Stimulated activated CD4-positive, alpha-beta T cell treated with anti-CD3 and anti-CD28 coated beads, Interleukin-2, amount 100 ng/mL, for 24 hours (primary cell): ENCODE results near the gene MAPK4.

Source experiments
- DNase-seq, 2 donors: peaks; one replicate each; pipeline ENCODE4 v3.0.0-alpha.2; 2020

MAPK4 gene

GRCh38 chr18:50722311-50722710, 162.4 kb downstream of the MAPK4 start:
- no peak for DNase-seq

- DNase-seq, result no peak
Measured at GRCh38 chr18:50724751-50725151, 164.9 kb downstream of the MAPK4 start.

- no peak for DNase-seq
Measured at GRCh38 chr18:50726960-50727589, 167.2 kb downstream of the MAPK4 start.

GRCh38 chr18:50727721-50728471, 168.0 kb downstream of the MAPK4 start:
- no peak for DNase-seq

- DNase-seq, result no peak
Measured at GRCh38 chr18:50729376-50729775, 169.5 kb downstream of the MAPK4 start.

- no peak for DNase-seq
Measured at GRCh38 chr18:50729986-50730385, 170.1 kb downstream of the MAPK4 start.

- DNase-seq, result no peak
Measured at GRCh38 chr18:50734342-50734741, 174.5 kb downstream of the MAPK4 start.

GRCh38 chr18:50734886-50735285, 175.0 kb downstream of the MAPK4 start:
- DNase-seq, result no peak

- DNase-seq, result no peak
Measured at GRCh38 chr18:50737127-50737526, 177.2 kb downstream of the MAPK4 start.

GRCh38 chr18:50738098-50738757, 178.3 kb downstream of the MAPK4 start:
- DNase-seq, result no peak

- no peak for DNase-seq
Measured at GRCh38 chr18:50742952-50743351, 183.1 kb downstream of the MAPK4 start.

GRCh38 chr18:50744253-50744652, 184.4 kb downstream of the MAPK4 start:
- no peak for DNase-seq

GRCh38 chr18:50745945-50746344, 186.1 kb downstream of the MAPK4 start:
- no peak for DNase-seq

GRCh38 chr18:50747849-50748242, 188.0 kb downstream of the MAPK4 start:
- no peak for DNase-seq

GRCh38 chr18:50748243-50749229, 188.6 kb downstream of the MAPK4 start:
- DNase-seq, result no peak

- no peak for DNase-seq
Measured at GRCh38 chr18:50749421-50749820, 189.5 kb downstream of the MAPK4 start.

GRCh38 chr18:50749945-50750344, 190.1 kb downstream of the MAPK4 start:
- no peak for DNase-seq

- DNase-seq, result no peak
Measured at GRCh38 chr18:50750546-50750945, 190.7 kb downstream of the MAPK4 start.

GRCh38 chr18:50751490-50751889, 191.6 kb downstream of the MAPK4 start:
- no peak for DNase-seq

GRCh38 chr18:50751947-50752346, 192.1 kb downstream of the MAPK4 start:
- no peak for DNase-seq

- DNase-seq, result no peak
Measured at GRCh38 chr18:50753311-50753710, 193.4 kb downstream of the MAPK4 start.

GRCh38 chr18:50754297-50754696, 194.4 kb downstream of the MAPK4 start:
- DNase-seq, result no peak

GRCh38 chr18:50757358-50757757, 197.5 kb downstream of the MAPK4 start:
- no peak for DNase-seq
